ENCODE data around the gene CCDC187.

Gene CCDC187

DNA sequence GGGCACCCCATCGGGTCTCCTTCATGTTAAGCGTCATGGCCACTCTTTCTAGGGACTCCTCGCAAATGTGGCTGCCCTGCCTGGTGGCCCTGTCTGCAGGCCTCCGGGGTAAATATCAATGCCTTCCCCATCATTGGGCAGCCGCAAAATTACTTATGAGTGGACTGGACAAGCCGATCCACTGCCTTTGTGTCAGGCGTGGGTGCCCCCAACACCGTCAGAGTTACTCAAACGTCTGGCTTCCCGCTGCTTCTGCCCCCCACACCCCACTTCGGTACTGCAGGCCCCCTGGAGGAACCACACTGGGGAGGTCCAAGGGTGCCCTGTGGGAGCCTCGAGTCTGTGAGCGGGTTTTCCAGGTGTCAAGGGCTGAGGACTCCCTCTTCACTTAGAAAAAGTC, 102.7 kb downstream of the CCDC187 start:
- peaks cover 96% of the 10 kb centered on the region for H3K27me3 ChIP-seq (ENCODE audit: insufficient read depth, insufficient read length)

DNA sequence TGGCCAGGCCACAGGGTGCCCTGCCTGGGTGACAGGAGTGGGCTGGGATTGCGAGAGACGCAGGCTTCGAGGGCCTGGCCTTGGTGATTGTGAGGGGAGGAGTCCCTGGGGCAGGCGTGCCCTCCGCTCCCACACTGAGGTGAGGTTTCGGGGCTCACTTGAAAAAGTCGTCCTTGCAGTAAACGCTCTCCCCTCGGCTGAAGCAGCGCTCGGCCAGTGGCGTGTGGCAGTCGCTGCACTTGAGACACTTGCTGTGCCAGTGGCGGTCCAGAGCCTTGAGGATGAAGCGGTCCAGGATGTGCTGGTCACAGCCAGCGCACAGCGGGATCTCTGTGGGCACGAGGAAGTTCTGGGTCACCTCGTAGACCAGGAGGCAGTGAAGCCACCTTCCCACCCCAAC, 103.5 kb downstream of the CCDC187 start:
- TF ChIP-seq SUZ12 (IDR thresholded peaks at IDR 0.05; ENCODE audit: extremely low read depth, insufficient read depth, insufficient read length) = no peak
- TF ChIP-seq YY1 (IDR thresholded peaks at IDR 0.05; ENCODE audit: insufficient read depth, insufficient read length) = no peak
- no peak for TF ChIP-seq ZNF274 (IDR thresholded peaks at IDR 0.05; ENCODE audit: low read depth, low read length)
- H3K27me3 ChIP-seq (ENCODE audit: insufficient read depth, insufficient read length) = peaks cover 96% of the 10 kb centered on the region

More for the DNA sequence above, 102.7 kb downstream of the CCDC187 start:
- H3K4me3 ChIP-seq (ENCODE audit: insufficient read length, low read depth) = no peak overlapping the region
- H3K36me3 ChIP-seq (ENCODE audit: insufficient read depth, insufficient read length, low read length) = peaks cover 8% of the 10 kb centered on the region
- DNase-seq (ENCODE audit: low read depth, low spot score) = no peak
- H3K9ac ChIP-seq (ENCODE audit: insufficient read length, low read depth) = no peak overlapping the region
- H3K4me1 ChIP-seq (ENCODE audit: insufficient read depth, insufficient read length) = peaks cover 29% of the 10 kb centered on the region
- no peak for TF ChIP-seq ZNF274 (IDR thresholded peaks at IDR 0.05; ENCODE audit: low read depth, low read length)
- no peak for TF ChIP-seq YY1 (IDR thresholded peaks at IDR 0.05; ENCODE audit: insufficient read depth, insufficient read length)
- no peak for TF ChIP-seq SUZ12 (IDR thresholded peaks at IDR 0.05; ENCODE audit: extremely low read depth, insufficient read depth, insufficient read length)
- no peaks in the 10 kb centered on the region for H3K9me3 ChIP-seq (ENCODE audit: insufficient read depth, low read length)

More for the DNA sequence above, 103.5 kb downstream of the CCDC187 start:
- no peaks in the 10 kb centered on the region for H3K9me3 ChIP-seq (ENCODE audit: insufficient read depth, low read length)
- peaks cover under 1% of the 10 kb centered on the region for H3K36me3 ChIP-seq (ENCODE audit: insufficient read depth, insufficient read length, low read length)
- peaks cover 33% of the 10 kb centered on the region for H3K4me1 ChIP-seq (ENCODE audit: insufficient read depth, insufficient read length)
- DNase-seq (ENCODE audit: low read depth, low spot score) = no peak
- H3K9ac ChIP-seq (ENCODE audit: insufficient read length, low read depth) = no peak overlapping the region
- no peak overlapping the region for H3K4me3 ChIP-seq (ENCODE audit: insufficient read length, low read depth)

All from NT2/D1 (cell line).